GM21529 (cell line): ENCODE data around the gene RIN1.
"Not testable (repeated sequence)": the region's sequence is repeated elsewhere in the genome, so short reads cannot be mapped to it uniquely, and the experiment has no call there.

ENCODE experiments used
- ATAC-seq: cut with Tn5 transposase; IDR thresholded peaks from one replicate; pipeline ENCODE4 v1.9.1; 2021; ENCODE audit not compliant: unreplicated experiment

RIN1 gene

DNA sequence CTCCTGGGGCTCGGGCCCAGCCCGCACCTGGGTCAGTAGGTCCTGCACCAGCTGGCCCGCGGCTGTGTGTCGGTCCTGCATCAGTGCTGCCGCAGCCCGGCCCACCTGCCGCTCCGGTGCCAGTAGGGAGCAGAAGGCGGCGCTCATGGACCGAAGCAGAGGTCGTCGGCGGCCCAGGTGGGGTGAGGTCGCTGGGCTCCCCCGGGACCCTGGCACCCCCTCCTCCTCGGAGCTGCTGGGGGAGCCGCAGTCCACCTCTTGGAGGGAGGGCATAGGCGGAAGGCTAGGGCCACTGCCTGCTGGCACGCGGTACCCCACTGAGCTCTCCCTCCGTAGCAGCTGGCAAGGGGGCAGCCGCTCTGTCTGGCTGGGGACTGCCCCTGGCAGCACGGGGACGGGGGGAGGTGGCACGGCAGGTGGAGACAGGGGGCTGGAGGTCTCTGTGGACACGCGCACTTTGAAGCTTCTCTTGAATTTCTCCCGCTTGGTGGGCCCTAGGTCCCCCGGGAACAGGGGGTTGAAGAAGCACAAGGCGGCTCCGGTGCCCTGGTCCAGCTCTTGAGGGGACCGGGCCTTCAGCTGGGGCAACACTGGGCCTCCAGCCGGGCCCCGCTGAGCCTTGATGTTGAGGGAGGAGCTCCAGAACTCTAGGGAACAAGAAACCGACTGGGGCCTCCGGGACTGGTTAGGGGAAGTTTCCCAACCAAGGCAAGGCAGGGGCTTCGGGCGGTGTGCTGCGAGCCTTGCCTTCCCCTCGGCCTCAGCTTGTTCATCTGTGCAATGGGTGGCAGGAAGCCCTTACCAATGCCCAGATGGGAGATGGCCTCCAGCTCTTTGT, 1.4 kb downstream of the RIN1 start:
- ATAC-seq = no peak

DNA sequence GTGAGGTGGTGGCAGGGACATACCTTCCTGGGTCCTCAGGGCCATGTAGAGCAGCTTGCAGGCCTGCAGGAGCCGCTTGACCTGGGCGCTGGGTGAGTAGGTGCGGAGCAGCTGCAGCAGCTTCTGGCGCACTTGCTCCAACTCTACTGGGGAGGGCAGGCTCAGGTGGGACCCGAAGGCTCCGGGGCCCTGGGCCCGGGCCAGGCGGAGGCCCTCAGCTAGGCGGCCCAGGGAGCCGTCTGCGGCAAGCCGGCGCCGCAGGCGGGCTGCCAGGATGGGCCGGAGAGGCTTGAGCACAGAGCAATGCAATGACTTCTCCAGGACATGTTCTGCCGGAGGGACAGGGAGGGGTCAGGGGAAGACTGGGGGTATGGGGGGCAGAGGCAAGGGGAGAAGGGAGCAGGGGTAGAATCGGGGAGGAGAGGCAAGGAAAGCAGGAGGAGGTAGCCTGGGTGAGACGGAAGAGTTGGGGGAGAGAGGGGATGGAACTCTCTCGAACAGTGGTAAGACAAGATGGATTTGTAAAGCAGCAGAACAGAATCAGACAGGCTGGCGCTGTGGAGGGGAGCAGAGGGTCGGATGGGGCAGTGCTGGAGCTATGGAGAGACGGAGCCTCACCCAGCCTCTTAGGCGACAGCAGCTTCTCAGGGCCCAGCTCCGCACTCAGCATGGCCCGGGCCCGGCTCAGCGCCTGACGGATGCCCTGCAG, 2.2 kb downstream of the RIN1 start:
- no peak for ATAC-seq

DNA sequence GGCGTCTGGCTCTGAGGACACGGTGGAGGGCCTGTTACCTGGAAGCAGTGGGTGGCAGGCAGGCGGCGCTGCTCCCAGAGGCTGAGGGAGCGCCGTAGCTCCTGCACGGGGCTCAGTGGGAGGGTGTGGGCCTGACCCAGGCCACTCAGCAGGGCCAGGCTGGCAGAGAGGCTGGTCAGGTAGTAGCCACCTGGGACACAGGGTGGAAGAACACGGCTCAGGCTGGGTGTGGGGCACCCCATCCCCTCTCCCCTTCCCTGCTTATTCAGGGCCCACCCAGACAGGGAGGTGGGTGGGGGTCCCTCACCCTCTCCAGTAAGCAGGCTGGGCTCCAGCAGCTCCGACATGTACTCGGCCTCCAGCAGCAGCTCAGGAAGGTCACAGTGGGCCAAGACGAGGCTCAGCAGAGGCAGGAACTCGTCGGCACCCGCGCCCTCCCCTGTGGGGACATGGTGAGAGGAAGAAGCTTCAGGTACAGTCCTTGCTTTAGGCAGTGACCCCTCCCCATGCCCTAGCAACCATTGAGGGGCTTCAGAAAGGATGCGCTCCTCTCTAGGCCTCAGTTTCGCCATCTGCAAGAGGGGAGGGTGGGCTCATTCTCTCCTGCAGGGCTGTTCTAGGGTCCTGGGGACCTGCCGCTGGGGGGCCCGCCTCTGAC, 2.9 kb downstream of the RIN1 start:
- no peak for ATAC-seq

GRCh38 chr11:66332371-66333219, 3.6 kb downstream of the RIN1 start:
- ATAC-seq = no peak

- no peak for ATAC-seq
Observed at GRCh38 chr11:66331542-66332370, 4.5 kb downstream of the RIN1 start.

DNA sequence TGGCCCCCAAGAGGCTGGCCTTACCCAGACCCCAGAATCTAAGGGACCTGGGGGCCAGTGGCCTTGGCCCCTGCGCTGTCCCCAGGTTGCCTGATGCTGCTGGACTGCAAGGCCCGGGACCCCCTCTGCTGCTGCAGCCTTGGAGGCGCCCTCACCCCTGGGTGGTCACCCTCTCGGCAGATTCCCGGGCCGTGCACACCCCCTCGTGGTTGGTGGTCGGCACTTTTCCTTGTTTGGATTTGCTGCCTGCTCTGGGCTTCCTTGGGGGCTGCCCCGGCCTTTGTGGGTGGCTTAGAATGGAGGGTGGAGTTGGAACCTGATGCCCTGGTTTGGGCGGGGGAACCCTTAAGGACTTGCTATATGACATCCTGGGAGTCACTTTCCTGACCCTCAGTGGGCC, 5.3 kb downstream of the RIN1 start:
- no peak for ATAC-seq

DNA sequence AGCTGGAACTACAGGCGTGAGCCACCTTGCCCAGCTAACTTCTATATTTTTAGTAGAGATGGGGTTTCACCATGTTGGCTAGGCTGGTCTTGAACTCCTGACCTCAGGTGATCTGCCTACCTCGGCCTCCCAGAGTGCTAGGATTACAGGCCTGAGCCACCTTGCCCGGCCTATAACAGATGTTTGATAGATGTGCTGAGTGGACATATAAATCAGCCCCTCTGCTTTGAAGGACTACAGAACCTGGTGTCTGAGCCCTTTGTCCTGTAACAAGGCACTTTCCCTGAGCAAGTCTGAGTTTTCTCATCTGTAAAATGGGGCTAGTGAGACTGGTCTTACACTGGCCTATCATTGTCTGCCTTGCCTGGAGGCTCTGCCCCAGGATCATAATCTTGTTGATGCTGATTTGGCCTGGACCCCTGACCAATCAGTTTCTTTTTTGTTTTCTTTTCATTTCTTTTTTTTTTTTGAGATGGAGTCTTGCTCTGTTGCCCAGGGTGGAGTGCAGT, 7.0 kb downstream of the RIN1 start:
- no peak for ATAC-seq

DNA sequence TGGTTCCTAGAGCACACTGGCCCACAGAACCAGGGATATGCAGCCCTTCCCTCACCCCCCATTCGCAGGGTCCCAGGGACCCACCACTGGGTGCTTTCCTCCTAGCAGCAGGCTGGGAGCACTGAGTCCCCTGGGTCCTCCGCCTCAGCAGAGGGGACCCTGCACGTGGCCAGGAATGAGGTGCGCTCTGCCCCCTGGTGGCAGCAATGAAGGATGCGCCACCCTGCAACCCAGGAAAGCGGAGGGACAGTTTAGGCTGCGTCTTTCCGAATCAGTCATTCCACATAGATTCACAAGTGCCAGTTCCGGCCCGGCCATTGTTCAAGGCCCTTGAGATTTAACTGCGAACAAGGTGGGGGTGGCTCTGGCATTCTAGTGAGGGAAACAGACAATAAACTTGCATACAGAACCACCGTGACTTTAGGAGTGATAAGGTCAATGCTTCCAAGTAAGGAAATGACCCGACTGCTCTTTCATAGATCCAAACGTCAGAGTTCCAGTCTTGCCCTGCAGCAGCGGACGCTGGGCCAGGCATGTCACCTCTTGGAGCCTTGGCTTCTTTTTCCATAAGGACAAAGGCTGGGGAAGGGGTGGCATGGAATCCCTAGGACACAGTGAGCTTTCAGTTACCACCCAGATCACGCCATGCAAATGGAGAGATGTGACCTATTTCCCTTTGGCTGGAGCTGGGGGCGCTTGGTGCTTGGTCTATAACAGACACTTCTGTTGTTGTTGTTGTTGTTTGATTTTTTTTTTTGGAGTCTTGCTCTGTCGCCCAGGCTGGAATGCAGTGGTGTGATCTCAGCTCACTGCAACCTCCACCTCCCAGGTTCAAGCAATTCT, 7.7 kb downstream of the RIN1 start:
- peak; percentile 77 for ATAC-seq

DNA sequence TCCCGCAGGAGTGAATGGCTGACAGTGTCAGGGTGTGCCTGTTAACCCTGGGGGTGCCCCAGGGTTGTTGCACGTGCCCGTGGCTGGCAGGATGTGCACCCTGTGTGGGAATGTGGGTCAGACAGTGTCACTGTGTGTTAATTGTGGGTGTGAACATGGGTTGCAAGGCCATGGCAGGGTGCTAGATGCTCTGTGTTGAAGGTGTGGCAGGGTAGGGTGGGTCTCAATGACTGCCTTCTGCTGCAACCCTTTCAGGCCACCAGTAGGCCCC, 8.3 kb downstream of the RIN1 start:
- ATAC-seq = no peak

DNA sequence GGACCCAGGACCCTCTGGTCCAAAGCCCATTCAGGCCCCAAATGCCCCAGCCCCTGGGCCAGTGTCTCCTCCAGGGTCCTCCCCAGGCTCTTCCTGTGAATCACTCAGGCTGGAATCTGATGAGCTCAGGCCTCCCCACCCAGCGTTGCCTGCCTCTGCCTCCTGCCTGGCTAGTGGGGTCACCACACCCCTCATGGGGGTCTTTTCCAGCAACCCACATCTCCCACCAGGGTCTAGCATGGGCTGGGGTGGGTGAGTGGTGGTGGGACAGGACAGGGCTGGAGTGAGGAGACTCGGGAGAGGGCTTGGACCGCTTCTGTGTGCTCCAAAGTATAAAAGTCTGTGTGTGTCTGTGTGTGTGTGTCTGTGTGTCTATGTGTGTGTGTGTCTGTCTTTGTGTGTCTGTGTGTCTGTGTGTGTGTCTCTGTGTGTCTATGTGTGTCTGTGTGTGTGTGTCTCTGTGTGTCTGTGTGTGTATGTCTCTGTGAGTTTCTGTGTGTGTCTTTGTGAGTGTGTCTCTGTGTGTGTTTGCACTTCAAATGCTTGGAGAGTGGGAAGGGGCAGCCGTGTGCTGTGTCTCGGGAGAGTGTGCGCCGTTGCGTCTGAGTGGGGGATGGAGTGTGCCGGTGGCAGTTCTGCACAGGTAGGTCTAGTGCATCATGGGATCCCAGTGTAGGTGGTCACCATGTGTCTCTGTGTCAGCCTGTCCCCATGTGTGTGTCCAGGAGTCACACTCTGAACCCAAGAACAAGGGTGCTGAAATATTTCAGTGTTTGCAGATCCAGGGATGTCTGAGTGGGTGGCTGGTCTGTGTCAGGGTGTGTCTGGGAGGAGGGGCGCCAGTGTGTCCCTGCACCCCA, 8.8 kb downstream of the RIN1 start:
- ATAC-seq = no peak

DNA sequence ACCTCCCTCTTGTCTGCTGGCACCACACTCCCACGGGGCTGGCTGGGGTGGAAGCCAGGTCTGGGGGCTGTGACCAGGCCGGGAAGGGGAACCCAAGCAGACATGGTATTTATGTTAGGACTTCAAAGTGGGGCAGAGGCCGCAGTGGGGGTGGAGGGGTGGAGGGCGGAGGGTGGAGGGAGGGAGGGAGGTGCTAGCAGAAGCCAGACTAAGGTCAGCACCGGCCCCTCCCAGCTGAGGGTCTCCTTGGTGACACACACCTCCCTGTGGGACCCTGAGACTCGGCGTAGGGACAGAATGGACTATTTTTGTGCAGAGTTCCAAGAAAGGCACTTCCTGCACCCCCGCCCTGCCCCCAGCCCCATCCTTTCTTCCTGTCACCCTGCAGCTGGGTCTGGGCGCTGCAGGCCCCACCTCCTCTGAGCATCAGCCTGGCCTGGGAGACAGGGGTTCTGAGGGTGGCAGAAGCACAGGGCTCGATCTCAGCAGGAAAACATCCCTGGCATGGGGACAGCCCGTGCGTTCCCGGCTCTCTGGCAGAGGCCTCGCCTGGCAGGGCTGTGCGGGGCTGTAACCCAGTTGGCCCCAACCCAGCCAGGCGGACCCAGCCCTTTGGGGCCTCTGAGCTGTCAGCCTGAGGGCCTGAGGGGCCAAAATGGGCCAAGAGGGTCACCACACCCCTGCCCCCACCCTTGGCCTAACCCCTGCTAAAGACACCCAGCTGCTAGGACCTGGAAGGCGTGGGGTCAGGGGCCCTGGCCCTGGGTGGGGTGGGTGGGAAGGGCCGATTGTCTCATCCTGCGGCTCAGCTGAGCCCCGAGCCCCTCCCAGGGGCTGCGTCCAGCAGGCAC, 9.7 kb downstream of the RIN1 start:
- no peak for ATAC-seq

- no peak for ATAC-seq
Observed at GRCh38 chr11:66325263-66325671, 11.0 kb downstream of the RIN1 start.

DNA sequence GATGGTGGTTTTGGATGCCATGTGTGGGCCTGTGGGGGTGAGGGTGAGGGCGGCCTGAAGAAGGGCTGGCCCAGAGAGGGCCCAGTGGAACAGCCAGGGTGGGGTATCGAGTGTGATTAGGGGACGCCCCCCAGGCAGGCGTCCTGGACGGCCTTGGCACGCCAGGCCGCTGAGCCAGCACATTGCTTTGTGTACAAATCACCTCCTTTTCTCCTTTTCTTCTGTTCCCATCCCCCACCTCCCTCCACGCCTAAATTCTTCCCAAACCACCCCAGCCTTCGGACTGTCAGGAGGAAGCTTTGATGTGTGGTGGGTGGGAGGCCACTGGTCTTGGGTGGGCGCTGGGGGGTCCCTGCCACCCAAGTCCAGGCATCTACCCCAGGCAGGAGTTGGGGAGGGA, 11.6 kb downstream of the RIN1 start:
- no peak for ATAC-seq

DNA sequence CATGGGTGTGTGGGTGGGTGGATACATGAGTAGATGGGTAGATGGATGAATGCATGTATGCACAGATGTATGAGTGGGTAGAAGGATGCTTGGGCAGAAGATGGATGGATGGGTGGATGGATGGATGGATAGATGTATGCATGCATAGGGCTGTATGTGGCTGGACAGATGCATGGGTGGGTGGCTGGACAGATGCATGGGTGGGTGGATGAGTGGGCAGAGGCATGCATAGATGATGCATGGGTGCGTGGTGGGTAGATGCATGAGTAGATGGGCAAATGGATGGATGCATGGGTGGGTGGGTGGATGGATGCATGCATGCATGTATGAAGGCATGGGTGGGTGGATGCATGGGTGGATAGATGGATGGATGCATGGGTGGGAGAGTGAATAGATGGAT, 12.6 kb downstream of the RIN1 start:
- ATAC-seq = no peak

- ATAC-seq = no peak
Observed at GRCh38 chr11:66322732-66323427, 13.4 kb downstream of the RIN1 start.

DNA sequence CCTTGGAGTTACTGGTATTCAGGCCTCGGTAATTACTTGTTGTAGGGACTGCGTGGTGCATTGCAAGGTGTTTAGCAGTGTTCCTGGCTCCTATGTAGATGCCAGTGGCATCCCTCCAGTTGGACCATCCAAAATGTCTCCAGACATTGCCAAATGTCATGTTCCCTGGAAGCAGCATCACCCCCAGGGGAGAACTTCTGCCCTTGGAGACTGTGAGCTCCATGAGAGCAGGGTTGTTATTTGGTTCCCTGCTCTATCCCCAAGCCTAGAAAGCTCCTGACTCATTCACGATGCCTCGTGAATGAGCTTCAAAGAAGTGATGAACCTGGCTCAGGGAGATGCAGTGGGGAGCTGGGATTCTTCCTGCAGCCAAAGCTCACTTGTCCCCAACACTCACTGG, 14.6 kb downstream of the RIN1 start:
- ATAC-seq = no peak

DNA sequence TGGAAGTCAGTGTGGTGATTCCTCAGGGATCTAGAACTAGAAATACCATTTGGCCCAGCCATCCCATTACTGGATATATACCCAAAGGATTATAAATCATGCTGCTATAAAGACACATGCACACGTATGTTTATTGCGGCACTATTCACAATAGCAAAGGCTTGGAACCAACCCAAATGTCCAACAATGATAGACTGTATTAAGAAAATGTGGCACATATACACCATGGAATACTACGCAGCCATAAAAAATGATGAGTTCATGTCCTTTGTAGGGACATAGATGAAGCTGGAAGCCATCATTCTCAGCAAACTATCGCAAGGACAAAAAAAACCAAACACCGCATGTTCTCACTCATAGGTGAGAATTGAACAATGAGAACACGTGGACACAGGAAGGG, 15.5 kb downstream of the RIN1 start:
- not testable (repeated sequence) for ATAC-seq
